ENCODE results near the gene UGT2B15. TPM values are rescaled to one million over a fixed set of nuclear protein-coding genes. Genes with fewer than 3 reads are reported as not detected.
A peak's percentile ranks its signal among the peaks of the same experiment; 100 is the strongest.
"Not testable (repeated sequence)": the region's sequence is repeated elsewhere in the genome, so short reads cannot be mapped to it uniquely, and the experiment has no call there.

The UGT2B15 gene
- total RNA-seq, 1 donor from 2014 or later: not detected

- no peak for DNase-seq (ENCODE audit: low read depth)
- TF ChIP-seq, protein P1, sequence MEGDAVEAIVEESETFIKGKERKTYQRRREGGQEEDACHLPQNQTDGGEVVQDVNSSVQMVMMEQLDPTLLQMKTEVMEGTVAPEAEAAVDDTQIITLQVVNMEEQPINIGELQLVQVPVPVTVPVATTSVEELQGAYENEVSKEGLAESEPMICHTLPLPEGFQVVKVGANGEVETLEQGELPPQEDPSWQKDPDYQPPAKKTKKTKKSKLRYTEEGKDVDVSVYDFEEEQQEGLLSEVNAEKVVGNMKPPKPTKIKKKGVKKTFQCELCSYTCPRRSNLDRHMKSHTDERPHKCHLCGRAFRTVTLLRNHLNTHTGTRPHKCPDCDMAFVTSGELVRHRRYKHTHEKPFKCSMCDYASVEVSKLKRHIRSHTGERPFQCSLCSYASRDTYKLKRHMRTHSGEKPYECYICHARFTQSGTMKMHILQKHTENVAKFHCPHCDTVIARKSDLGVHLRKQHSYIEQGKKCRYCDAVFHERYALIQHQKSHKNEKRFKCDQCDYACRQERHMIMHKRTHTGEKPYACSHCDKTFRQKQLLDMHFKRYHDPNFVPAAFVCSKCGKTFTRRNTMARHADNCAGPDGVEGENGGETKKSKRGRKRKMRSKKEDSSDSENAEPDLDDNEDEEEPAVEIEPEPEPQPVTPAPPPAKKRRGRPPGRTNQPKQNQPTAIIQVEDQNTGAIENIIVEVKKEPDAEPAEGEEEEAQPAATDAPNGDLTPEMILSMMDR (IDR thresholded peaks at IDR 0.05; ENCODE audit: insufficient read depth, low read length, severe bottlenecking): no peak
- Histone ChIP-seq H3K4me3 (ENCODE audit: low read depth, low read length) (no peak overlapping the region), H3K36me3 (ENCODE audit: control insufficient read depth, insufficient read depth, low read length) (no peaks in the 10 kb centered on the region), H3K27me3 (ENCODE audit: control insufficient read depth, insufficient read depth, low read length) (no peaks in the 10 kb centered on the region)
- FAIRE-seq: no peak
Observed at GRCh38 chr4:68673143-68673542, 2.7 kb upstream of the UGT2B15 start.

GRCh38 chr4:68671217-68671616 lies 765 bp upstream of the UGT2B15 start:
- H3K27me3 ChIP-seq (ENCODE audit: control insufficient read depth, insufficient read depth, low read length); H3K4me3 ChIP-seq (ENCODE audit: low read depth, low read length); H3K36me3 ChIP-seq (ENCODE audit: control insufficient read depth, insufficient read depth, low read length): not testable (repeated sequence)
- TF ChIP-seq, protein P1 (IDR thresholded peaks at IDR 0.05; ENCODE audit: insufficient read depth, low read length, severe bottlenecking): peak; percentile 38
- DNase-seq (ENCODE audit: low read depth): peak; percentile 51
- peak; percentile 36 for FAIRE-seq

DNA sequence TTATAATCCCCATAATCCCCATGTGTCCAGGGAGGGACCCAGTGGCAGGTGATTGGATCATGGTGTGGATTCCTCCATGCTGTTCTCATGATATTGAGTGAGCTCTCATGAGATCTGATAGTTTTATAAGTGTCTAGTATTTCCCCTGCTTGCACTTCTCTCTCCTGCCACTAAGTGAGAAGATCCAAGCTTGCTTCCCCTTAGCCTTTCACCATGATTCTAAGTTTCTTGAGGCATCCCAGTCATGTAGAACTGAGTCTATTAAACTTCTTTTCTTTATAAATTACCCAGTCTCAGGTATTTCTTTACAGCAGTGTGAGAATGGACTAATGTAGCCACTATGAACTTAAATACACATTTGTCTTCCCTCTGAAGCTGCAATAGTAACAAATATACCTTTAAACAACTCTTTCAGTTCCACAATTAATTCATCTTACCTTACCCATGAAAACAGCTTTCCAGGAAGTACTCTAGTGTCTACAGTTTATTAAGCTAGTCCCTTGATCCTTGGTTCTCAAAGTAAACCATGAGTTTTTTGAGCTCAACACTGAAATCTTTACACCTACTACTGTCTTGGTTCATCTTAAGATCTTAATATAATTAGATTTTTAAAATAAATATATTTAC lies 1.8 kb downstream of the UGT2B15 start:
- not testable (repeated sequence) for FAIRE-seq; H3K36me3 ChIP-seq (ENCODE audit: control insufficient read depth, insufficient read depth, low read length); DNase-seq (ENCODE audit: low read depth); H3K4me3 ChIP-seq (ENCODE audit: low read depth, low read length); H3K27me3 ChIP-seq (ENCODE audit: control insufficient read depth, insufficient read depth, low read length)

GRCh38 chr4:68667551-68667950 lies 2.9 kb downstream of the UGT2B15 start:
- H3K27me3 ChIP-seq (ENCODE audit: control insufficient read depth, insufficient read depth, low read length); H3K36me3 ChIP-seq (ENCODE audit: control insufficient read depth, insufficient read depth, low read length); H3K4me3 ChIP-seq (ENCODE audit: low read depth, low read length): not testable (repeated sequence)
- DNase-seq (ENCODE audit: low read depth): peak; percentile 77
- FAIRE-seq: peak; percentile 36

DNA sequence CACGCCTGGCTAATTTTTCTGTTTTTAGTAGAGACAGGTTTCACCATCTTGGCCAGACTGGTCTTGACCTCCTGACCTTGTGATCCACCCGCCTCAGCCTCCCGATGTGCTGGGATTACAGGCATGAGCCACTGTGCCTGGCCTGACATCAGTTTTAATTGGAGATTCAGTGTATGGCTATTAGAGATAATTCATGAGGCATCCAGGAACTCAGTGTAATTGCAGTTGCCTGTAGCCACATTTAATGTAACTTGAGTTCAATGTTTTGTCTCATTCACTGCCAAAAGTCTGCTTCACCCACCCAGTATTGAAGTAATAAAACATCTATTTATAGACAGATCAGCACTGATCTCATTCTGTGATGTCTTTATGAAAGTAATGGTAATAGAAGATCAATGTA lies 5.7 kb downstream of the UGT2B15 start:
- not testable (repeated sequence) for H3K27me3 ChIP-seq (ENCODE audit: control insufficient read depth, insufficient read depth, low read length); H3K4me3 ChIP-seq (ENCODE audit: low read depth, low read length); H3K36me3 ChIP-seq (ENCODE audit: control insufficient read depth, insufficient read depth, low read length); DNase-seq (ENCODE audit: low read depth); FAIRE-seq

GRCh38 chr4:68662836-68663574 lies 7.4 kb downstream of the UGT2B15 start:
- not testable (repeated sequence) for H3K4me3 ChIP-seq (ENCODE audit: low read depth, low read length); H3K36me3 ChIP-seq (ENCODE audit: control insufficient read depth, insufficient read depth, low read length); DNase-seq (ENCODE audit: low read depth); H3K27me3 ChIP-seq (ENCODE audit: control insufficient read depth, insufficient read depth, low read length)
- peak; percentile 93 for FAIRE-seq

- FAIRE-seq (no peak), DNase-seq (ENCODE audit: low read depth) (no peak)
- Histone ChIP-seq H3K4me3 (ENCODE audit: low read depth, low read length) (no peak overlapping the region), H3K27me3 (ENCODE audit: control insufficient read depth, insufficient read depth, low read length) (no peaks in the 10 kb centered on the region), H3K36me3 (ENCODE audit: control insufficient read depth, insufficient read depth, low read length) (no peaks in the 10 kb centered on the region)
- TF ChIP-seq, protein P1 (IDR thresholded peaks at IDR 0.05; ENCODE audit: insufficient read depth, low read length, severe bottlenecking): no peak
Observed at GRCh38 chr4:68658672-68659071, 11.8 kb downstream of the UGT2B15 start.

DNA sequence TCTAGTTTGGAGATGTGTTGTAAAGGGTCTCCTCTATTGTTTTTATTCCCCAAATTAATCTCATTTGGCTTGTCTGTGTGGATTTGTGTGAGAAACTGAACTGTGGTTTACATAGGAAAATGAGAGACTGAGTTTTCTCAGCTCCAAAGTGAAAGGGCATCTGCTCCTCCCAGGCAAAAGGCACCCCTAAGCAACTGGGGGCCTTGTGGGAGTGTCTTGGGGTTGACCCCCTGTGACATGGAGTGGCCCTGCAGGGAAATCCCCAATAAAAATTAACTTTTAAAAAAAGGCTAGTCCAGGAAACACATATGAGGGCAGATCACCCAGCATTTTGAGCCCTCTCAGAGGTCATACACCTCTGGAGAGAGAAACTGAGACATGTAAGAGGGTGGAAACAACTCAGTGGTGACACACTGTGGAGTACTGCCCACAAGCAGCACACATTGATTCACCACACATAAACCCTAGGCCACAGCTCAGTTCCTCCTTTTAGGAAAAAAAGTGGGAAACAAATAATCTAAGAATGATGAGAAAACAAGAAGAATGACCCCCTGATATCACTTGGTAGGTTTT lies 13.3 kb downstream of the UGT2B15 start:
- not testable (repeated sequence) for H3K4me3 ChIP-seq (ENCODE audit: low read depth, low read length); DNase-seq (ENCODE audit: low read depth); H3K36me3 ChIP-seq (ENCODE audit: control insufficient read depth, insufficient read depth, low read length); H3K27me3 ChIP-seq (ENCODE audit: control insufficient read depth, insufficient read depth, low read length); FAIRE-seq

DNA sequence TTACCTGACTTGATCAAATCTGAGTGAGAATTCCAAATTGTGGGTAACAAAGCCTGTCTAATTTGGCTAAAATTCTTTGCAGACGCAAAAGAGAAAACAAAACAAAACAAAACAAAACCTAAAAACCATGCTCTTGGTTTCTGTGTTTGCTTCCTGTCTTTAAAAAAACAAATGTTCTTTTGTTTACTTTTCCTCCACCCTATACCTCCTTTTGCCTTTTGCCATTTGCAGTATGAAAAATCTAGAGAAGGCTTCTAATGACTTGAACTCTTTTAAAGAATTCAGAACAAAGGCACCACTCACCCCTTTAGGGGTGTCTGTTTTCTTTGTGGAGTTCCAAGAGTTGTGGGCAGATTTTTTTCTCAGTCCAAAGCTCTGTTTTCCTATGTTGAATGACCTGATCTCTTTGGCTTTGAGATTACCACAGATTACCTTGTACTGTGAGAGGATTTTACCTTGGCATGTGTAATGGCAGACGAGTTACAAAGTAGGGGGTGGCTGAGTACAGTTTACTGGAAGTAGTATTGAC lies 13.9 kb downstream of the UGT2B15 start:
- not testable (repeated sequence) for FAIRE-seq

More for the DNA sequence above, 13.9 kb downstream of the UGT2B15 start:
- not testable (repeated sequence) for H3K27me3 ChIP-seq (ENCODE audit: control insufficient read depth, insufficient read depth, low read length); DNase-seq (ENCODE audit: low read depth); H3K4me3 ChIP-seq (ENCODE audit: low read depth, low read length); H3K36me3 ChIP-seq (ENCODE audit: control insufficient read depth, insufficient read depth, low read length)
